ENCODE data around the gene ATXN7L1.

GRCh38 chr7:105682341-105683060, 193.9 kb downstream of the ATXN7L1 start:
- no peak for TF ChIP-seq CTCF (IDR thresholded peaks at IDR 0.05)
- TF ChIP-seq POLR2A (IDR thresholded peaks at IDR 0.05), result no peak
